Loucy (cell line): ENCODE data around the gene L1CAM.

Experiments
- H2AFZ ChIP-seq: fragments of 200-600 bp; sonication (generic); 2 replicates; pipeline ENCODE4 v1.6.0; 2016; ENCODE audit warnings: antibody characterized with exemption, mild to moderate bottlenecking, low read length, moderate library complexity
- H3F3A ChIP-seq: fragments of 200-600 bp; 2 replicates; pipeline ENCODE4 v1.6.0; 2016; ENCODE audit warnings: antibody characterized with exemption, low read depth, mild to moderate bottlenecking
- H3K27me3 ChIP-seq: fragments of 200-600 bp; sonication (generic); 2 replicates; pipeline ENCODE4 v1.6.1; 2014; ENCODE audit warnings: low read length, mild to moderate bottlenecking; ENCODE audit not compliant: insufficient read depth, poor library complexity, severe bottlenecking
- H3K36me3 ChIP-seq: fragments of 200-600 bp; sonication (generic); 2 replicates; pipeline ENCODE4 v1.6.1; 2016; ENCODE audit warnings: low read length; ENCODE audit not compliant: insufficient read depth
- H3K4me1 ChIP-seq: fragments of 200-600 bp; sonication (generic); 2 replicates; pipeline ENCODE4 v1.5.1; 2014; ENCODE audit warnings: low read length, mild to moderate bottlenecking; ENCODE audit not compliant: insufficient read depth, poor library complexity, severe bottlenecking
- H3K4me2 ChIP-seq: fragments of 200-600 bp; sonication (generic); 2 replicates; pipeline ENCODE4 v1.6.0; 2014; ENCODE audit warnings: antibody characterized with exemption, low read length, low read depth, mild to moderate bottlenecking; ENCODE audit not compliant: poor library complexity, severe bottlenecking
- H3K4me3 ChIP-seq: fragments of 200-600 bp; sonication (generic); 2 replicates; pipeline ENCODE4 v1.5.1; 2014; ENCODE audit warnings: low read length, mild to moderate bottlenecking, mixed read lengths; ENCODE audit not compliant: poor library complexity, severe bottlenecking
- H3K79me2 ChIP-seq: fragments of 200-600 bp; sonication (generic); 2 replicates; pipeline ENCODE4 v1.6.1; 2014; ENCODE audit warnings: low read length; ENCODE audit not compliant: insufficient read depth
- H3K9ac ChIP-seq: fragments of 200-600 bp; sonication (generic); 2 replicates; pipeline ENCODE4 v1.6.0; 2014; ENCODE audit warnings: mild to moderate bottlenecking, low read depth, low read length, moderate library complexity; ENCODE audit not compliant: poor library complexity, severe bottlenecking
- H3K9me2 ChIP-seq: fragments of 200-600 bp; sonication (generic); replicated peaks from 2 replicates; pipeline ENCODE4 v1.6.1; 2016; ENCODE audit warnings: low read depth, low read length, mixed read lengths
- H3K9me3 ChIP-seq: fragments of 200-600 bp; sonication (generic); 2 replicates; pipeline ENCODE4 v1.6.1; 2014; ENCODE audit warnings: mild to moderate bottlenecking, antibody characterized with exemption, low read length, low read depth; ENCODE audit not compliant: insufficient read depth
- H4K20me1 ChIP-seq: fragments of 200-600 bp; sonication (generic); 2 replicates; pipeline ENCODE4 v1.6.0; 2014; ENCODE audit warnings: antibody characterized with exemption, low read length, mild to moderate bottlenecking; ENCODE audit not compliant: insufficient read depth, poor library complexity, severe bottlenecking
- EZH2phosphoT487 ChIP-seq: fragments of 200-600 bp; IDR thresholded peaks from 2 replicates; pipeline ENCODE4 v1.6.1; 2018; ENCODE audit warnings: antibody characterized with exemption, mild to moderate bottlenecking, moderate library complexity, borderline replicate concordance
- TF ChIP-seq, protein P1 (sequence below): fragments of 200-600 bp; sonication (generic); conservative IDR thresholded peaks from 2 replicates; pipeline ENCODE4 v1.5.1; 2014; ENCODE audit warnings: mild to moderate bottlenecking, antibody characterized with exemption, low read length

Gene L1CAM

DNA sequence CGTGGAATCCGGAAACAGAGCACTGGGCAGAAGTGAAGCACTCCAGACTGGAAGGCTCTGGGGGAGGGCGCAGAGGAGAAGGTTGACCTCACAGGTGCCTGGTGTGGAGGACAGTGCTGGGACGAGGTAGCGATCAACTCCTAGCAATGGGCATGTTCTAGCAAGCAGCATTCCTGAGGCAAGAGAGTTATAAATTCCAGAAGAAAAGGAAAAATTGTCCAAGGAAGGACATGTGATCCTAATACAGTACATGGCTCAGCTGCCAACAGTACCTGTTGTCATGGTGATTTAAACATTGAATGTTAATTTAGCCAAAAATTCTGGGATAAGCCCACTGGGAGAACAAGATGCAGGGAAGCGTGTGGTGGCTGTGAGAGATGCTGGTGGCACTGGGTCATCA is 31.9 kb upstream of the L1CAM start:
- no peak overlapping the region for H3K4me3 ChIP-seq
- H3K79me2 ChIP-seq = peaks cover 26% of the 10 kb centered on the region
- H3K9ac ChIP-seq = no peak overlapping the region
- peaks cover 8% of the 10 kb centered on the region for H4K20me1 ChIP-seq
- H3K4me2 ChIP-seq = no peak overlapping the region
- H3K4me1 ChIP-seq = no peaks in the 10 kb centered on the region
- H2AFZ ChIP-seq = no peak overlapping the region
- no peaks in the 10 kb centered on the region for H3K9me3 ChIP-seq
- H3F3A ChIP-seq = no peaks in the 10 kb centered on the region
- no peaks in the 10 kb centered on the region for H3K9me2 ChIP-seq
- no peaks in the 10 kb centered on the region for H3K27me3 ChIP-seq
- peaks cover 13% of the 10 kb centered on the region; the same call in 1 of the 2 replicates for H3K36me3 ChIP-seq
- no peak for TF ChIP-seq EZH2phosphoT487
- TF ChIP-seq, protein P1, sequence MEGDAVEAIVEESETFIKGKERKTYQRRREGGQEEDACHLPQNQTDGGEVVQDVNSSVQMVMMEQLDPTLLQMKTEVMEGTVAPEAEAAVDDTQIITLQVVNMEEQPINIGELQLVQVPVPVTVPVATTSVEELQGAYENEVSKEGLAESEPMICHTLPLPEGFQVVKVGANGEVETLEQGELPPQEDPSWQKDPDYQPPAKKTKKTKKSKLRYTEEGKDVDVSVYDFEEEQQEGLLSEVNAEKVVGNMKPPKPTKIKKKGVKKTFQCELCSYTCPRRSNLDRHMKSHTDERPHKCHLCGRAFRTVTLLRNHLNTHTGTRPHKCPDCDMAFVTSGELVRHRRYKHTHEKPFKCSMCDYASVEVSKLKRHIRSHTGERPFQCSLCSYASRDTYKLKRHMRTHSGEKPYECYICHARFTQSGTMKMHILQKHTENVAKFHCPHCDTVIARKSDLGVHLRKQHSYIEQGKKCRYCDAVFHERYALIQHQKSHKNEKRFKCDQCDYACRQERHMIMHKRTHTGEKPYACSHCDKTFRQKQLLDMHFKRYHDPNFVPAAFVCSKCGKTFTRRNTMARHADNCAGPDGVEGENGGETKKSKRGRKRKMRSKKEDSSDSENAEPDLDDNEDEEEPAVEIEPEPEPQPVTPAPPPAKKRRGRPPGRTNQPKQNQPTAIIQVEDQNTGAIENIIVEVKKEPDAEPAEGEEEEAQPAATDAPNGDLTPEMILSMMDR = no peak

DNA sequence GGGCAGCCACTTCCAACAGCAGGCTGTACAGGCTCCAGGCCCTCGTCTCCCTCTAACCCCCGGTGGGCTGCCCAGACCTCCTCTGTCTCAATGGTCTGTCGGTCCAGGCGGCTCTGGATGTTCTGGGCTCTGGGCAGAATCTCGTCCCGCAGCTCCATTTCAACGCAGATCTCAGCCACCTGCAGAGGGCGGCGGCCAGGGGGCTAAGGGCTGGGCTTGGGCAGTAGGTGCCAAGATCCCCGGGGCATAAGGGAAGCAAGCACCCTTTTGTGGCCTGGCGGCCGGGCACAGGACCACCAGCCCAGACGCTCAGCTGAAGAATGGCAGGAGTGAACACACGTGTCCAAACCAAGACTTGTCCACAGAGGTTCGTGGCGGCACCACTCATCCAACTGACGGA is 27.7 kb upstream of the L1CAM start:
- Histone ChIP-seq H4K20me1 (no peaks in the 10 kb centered on the region), H3K36me3 (peaks cover 17% of the 10 kb centered on the region; the same call in 1 of the 2 replicates), H3K27me3 (no peaks in the 10 kb centered on the region), H3K9me2 (no peaks in the 10 kb centered on the region), H3K4me2 (no peak overlapping the region), H3F3A (no peaks in the 10 kb centered on the region), H3K4me1 (no peaks in the 10 kb centered on the region), H2AFZ (no peak overlapping the region), H3K79me2 (no peaks in the 10 kb centered on the region), H3K9ac (no peak overlapping the region), H3K4me3 (no peak overlapping the region), H3K9me3 (no peaks in the 10 kb centered on the region)
- no peak for TF ChIP-seq EZH2phosphoT487
- TF ChIP-seq, protein P1 = no peak

DNA sequence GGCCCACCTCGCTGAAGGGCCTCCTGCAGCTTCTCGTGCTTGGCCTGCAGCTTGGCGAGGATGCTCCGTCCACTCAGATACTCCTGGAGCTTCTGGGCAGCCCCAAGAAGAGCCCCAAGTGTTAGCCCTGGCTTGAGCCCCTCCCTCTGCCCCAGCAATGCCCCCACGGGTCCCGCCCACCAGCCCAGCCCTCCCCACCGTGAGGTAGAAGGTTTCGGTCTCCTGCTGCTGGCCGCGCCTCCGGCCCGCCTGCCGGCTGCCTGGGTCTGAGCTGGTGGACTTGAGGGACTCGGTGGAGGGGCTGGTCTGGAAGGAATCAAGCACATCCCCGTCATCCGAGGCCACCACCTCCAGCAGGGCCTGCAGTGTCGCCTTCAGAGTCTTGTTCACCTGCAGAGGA is 27.2 kb upstream of the L1CAM start:
- H3K4me3 ChIP-seq = no peak overlapping the region
- no peak for TF ChIP-seq EZH2phosphoT487
- TF ChIP-seq, protein P1 = no peak
- no peaks in the 10 kb centered on the region for H3K9me3 ChIP-seq
- no peaks in the 10 kb centered on the region for H3K79me2 ChIP-seq
- H3K4me1 ChIP-seq = no peaks in the 10 kb centered on the region
- H3K27me3 ChIP-seq = no peaks in the 10 kb centered on the region
- H2AFZ ChIP-seq = no peak overlapping the region
- no peaks in the 10 kb centered on the region for H3F3A ChIP-seq
- H4K20me1 ChIP-seq = no peaks in the 10 kb centered on the region
- H3K4me2 ChIP-seq = no peak overlapping the region
- no peaks in the 10 kb centered on the region for H3K9me2 ChIP-seq
- H3K9ac ChIP-seq = no peak overlapping the region
- peaks cover 14% of the 10 kb centered on the region; the same call in 1 of the 2 replicates for H3K36me3 ChIP-seq
